ENCODE results near the gene LILRB3.
"Not testable (repeated sequence)": the region's sequence is repeated elsewhere in the genome, so short reads cannot be mapped to it uniquely, and the experiment has no call there.

LILRB3 gene

DNA sequence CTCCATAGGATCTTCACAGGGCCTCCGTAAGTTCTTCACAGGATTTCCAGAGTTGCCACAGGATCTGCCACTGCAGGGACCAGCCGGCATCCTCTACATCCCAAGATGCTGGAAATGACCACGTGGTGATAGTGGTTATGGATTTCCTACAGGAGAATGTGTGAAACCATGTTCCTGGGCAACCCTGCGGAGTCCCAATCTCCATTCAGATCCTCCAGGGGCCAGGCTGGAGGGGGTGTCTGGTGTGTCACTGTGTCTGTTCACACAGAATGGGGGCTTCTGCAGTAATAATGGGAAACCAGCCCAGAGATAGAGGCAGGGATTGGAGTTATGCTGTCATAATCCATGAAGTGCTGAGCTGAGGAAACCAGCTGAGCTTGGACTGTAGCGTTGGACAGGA, 11.1 kb upstream of the LILRB3 start:
- TF ChIP-seq, protein P1, sequence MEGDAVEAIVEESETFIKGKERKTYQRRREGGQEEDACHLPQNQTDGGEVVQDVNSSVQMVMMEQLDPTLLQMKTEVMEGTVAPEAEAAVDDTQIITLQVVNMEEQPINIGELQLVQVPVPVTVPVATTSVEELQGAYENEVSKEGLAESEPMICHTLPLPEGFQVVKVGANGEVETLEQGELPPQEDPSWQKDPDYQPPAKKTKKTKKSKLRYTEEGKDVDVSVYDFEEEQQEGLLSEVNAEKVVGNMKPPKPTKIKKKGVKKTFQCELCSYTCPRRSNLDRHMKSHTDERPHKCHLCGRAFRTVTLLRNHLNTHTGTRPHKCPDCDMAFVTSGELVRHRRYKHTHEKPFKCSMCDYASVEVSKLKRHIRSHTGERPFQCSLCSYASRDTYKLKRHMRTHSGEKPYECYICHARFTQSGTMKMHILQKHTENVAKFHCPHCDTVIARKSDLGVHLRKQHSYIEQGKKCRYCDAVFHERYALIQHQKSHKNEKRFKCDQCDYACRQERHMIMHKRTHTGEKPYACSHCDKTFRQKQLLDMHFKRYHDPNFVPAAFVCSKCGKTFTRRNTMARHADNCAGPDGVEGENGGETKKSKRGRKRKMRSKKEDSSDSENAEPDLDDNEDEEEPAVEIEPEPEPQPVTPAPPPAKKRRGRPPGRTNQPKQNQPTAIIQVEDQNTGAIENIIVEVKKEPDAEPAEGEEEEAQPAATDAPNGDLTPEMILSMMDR (IDR thresholded peaks at IDR 0.05; ENCODE audit: insufficient read depth, low read depth, low read length, missing control alignments), result no peak
- no peak for DNase-seq (ENCODE audit: low read depth)
- H3K4me3 ChIP-seq (ENCODE audit: low read length), result no peak overlapping the region

DNA sequence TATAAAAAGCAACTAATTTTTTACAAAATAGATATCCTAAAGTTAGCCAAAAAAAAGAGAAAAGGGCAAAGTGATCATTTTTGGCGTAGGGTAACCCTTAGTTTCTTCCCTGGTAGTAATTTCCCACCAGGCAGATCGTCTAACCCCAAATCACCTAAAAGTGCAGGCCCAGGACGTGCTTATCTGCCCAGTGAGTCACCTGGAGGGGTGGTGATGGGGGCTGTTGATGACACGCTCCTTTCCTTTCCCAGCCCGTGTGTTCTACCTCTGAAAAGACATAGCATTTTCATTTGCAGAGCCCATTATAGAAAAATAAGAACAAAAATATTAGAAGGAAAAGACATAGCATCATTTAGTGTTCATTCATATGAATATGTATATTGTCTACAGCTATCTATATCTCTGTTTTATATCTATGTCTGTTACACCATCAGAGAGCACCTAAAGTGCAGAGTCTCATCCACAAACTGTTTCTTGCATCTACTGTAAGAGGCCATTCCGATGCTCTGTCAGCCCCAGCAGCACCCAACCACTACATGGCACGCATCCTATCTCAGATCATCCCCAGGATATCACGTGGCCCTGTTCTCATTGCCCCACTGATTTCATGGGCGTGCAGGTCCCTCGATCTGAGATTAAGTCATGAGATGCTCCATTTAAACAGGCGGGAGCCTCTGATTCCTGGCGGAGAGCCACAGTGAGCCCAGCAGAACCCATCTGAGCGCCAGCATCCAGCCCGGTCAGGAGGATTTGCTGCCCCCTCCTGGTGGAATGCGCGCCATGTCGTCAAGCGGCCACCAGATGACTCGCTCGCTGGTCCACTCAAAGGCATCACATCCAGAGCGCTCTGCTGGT, 8.5 kb upstream of the LILRB3 start:
- H3K4me3 ChIP-seq (ENCODE audit: low read length), result no peak overlapping the region
- peak; percentile 74 for DNase-seq (ENCODE audit: low read depth)
- TF ChIP-seq, protein P1 (IDR thresholded peaks at IDR 0.05; ENCODE audit: insufficient read depth, low read depth, low read length, missing control alignments), result peak; percentile 85

DNA sequence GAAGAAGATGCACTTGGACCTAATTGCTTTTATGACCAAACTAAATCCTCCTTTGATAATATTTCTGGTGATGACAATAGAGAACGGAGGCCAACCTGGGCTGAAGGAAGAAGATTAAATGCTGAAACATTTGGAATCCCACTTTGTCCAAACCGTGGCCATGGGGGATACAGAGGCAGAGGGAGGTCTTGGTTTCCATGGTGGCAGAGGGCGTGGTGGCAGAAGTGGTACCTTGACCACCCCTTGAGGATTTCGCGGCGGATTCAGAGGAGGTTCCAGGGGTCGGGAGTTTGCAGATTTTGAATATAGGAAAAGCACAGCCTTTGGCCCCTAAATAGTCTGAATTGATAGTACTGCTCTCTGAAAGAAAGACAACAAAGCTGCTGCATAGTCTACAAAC, 7.2 kb upstream of the LILRB3 start:
- TF ChIP-seq, protein P1 (IDR thresholded peaks at IDR 0.05; ENCODE audit: insufficient read depth, low read depth, low read length, missing control alignments), result no peak
- no peak overlapping the region for H3K4me3 ChIP-seq (ENCODE audit: low read length)
- no peak for DNase-seq (ENCODE audit: low read depth)

- TF ChIP-seq, protein P1 (IDR thresholded peaks at IDR 0.05; ENCODE audit: insufficient read depth, low read depth, low read length, missing control alignments), result no peak
- no peak for DNase-seq (ENCODE audit: low read depth)
- H3K4me3 ChIP-seq (ENCODE audit: low read length), result no peak overlapping the region
Observed at GRCh38 chr19:54229146-54229545, 6.3 kb upstream of the LILRB3 start.

DNA sequence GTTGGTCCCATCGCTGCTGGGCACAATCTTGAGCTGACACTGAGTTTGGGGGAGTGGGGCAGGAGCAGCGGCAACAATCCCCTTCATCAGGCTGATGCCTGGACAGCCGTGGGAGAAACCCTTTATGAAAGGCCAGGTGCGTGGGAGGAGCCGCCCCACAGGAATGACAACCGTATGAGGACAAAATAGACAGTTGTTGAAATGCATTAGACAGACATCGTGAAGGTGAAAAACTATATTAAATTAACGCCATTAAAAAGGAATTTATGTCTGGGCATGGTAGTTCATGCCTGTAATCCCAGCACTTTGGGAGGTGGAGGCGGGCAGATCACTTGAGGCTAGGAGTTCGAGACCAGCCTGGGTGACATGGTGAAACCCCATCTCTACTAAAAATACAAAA, 1.8 kb upstream of the LILRB3 start:
- not testable (repeated sequence) for H3K4me3 ChIP-seq (ENCODE audit: low read length); DNase-seq (ENCODE audit: low read depth)

GRCh38 chr19:54223937-54224281, 1.1 kb upstream of the LILRB3 start:
- H3K4me3 ChIP-seq (ENCODE audit: low read length); DNase-seq (ENCODE audit: low read depth): not testable (repeated sequence)

DNA sequence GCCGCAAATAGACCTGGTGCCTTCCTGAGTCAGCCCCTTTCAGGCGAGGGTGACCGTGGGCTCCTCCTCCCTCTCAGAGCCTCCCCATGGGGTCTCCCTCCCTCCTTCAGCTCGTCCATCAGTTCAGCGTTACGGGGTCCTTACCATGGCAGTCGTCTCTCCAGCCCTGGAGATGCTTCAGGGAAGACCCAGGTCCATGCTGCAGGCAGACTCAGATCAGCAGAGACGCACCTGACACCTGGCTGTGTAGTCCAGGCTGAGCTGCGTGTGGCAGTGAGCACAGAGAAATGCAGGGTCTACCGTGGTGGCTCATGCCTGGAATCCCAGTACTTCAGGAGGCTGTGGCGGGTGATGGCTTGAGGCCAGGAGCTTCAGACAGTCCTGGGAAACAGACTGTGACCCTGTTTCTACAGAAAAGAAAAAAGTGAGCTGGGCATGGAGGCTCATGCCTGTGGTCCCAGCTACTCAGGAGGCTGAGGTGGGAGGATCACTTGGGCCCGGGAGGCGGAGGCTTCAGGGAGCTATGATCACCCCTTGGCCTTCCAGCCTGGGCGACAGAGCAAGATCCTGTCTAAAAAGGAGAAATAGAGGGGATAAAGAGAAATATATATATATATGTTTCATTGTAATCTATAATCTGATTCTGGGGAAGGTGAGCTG, 600 bp upstream of the LILRB3 start:
- DNase-seq (ENCODE audit: low read depth); H3K4me3 ChIP-seq (ENCODE audit: low read length): not testable (repeated sequence)

GRCh38 chr19:54221947-54222346, 860 bp downstream of the LILRB3 start:
- not testable (repeated sequence) for H3K4me3 ChIP-seq (ENCODE audit: low read length); DNase-seq (ENCODE audit: low read depth)

GRCh38 chr19:54219702-54220101, 3.1 kb downstream of the LILRB3 start:
- not testable (repeated sequence) for DNase-seq (ENCODE audit: low read depth); H3K4me3 ChIP-seq (ENCODE audit: low read length)
